Measurements from ENCODE around the gene KANSL1.
A peak's percentile ranks its signal among the peaks of the same experiment; 100 is the strongest.
"Not testable (repeated sequence)": the region's sequence is repeated elsewhere in the genome, so short reads cannot be mapped to it uniquely, and the experiment has no call there.

KANSL1 gene

GRCh38 chr17:46023783-46024388 lies 169.3 kb downstream of the KANSL1 start:
- DNase-seq, result peak in 10 of 51 donors; percentile 28 to 56 (median 40)

GRCh38 chr17:46023366-46023765 lies 169.9 kb downstream of the KANSL1 start:
- not testable (repeated sequence) for DNase-seq

GRCh38 chr17:46020998-46021397 lies 172.2 kb downstream of the KANSL1 start:
- no peak for DNase-seq

GRCh38 chr17:46020023-46020761 lies 173.0 kb downstream of the KANSL1 start:
- DNase-seq, result no peak

GRCh38 chr17:46019408-46019925 lies 173.8 kb downstream of the KANSL1 start:
- DNase-seq, result not testable (repeated sequence)

GRCh38 chr17:46013502-46014165 lies 179.6 kb downstream of the KANSL1 start:
- DNase-seq, result peak in 9 of 51 donors; percentile 9 to 48 (median 31)

- DNase-seq, result no peak
Measured at GRCh38 chr17:46013127-46013501, 180.1 kb downstream of the KANSL1 start.

- no peak for DNase-seq
Measured at GRCh38 chr17:46012506-46013079, 180.6 kb downstream of the KANSL1 start.

- no peak for DNase-seq
Measured at GRCh38 chr17:46011711-46012505, 181.3 kb downstream of the KANSL1 start.

- no peak for DNase-seq
Measured at GRCh38 chr17:46010597-46011186, 182.5 kb downstream of the KANSL1 start.

- peak in 1 of 51 donors; percentile 60 for DNase-seq
Measured at GRCh38 chr17:46009681-46010596, 183.3 kb downstream of the KANSL1 start.

- DNase-seq, result no peak
Measured at GRCh38 chr17:46008591-46008990, 184.6 kb downstream of the KANSL1 start.

GRCh38 chr17:46007461-46007965 lies 185.7 kb downstream of the KANSL1 start:
- no peak for DNase-seq

GRCh38 chr17:46006082-46006481 lies 187.1 kb downstream of the KANSL1 start:
- DNase-seq, result not testable (repeated sequence)

- peak in 47 of 51 donors; percentile 10 to 89 (median 69) for DNase-seq
Measured at GRCh38 chr17:46003907-46004748, 189.1 kb downstream of the KANSL1 start.

- DNase-seq, result no peak
Measured at GRCh38 chr17:46002973-46003316, 190.3 kb downstream of the KANSL1 start.

GRCh38 chr17:46002311-46002972 lies 190.8 kb downstream of the KANSL1 start:
- DNase-seq, result peak in 43 of 51 donors; percentile 6 to 75 (median 51)
